GM12878 (cell line): ENCODE data around the gene B4GALT5. TPM values are rescaled to one million over a fixed set of nuclear protein-coding genes. Genes with fewer than 3 reads are reported as not detected.
"Not testable (repeated sequence)": the region's sequence is repeated elsewhere in the genome, so short reads cannot be mapped to it uniquely, and the experiment has no call there.

Experiments
- ATAC-seq: fragments of 200-7000 bp; cut with Tn5 transposase; 3 replicates; pipeline ENCODE4 v1.9.1; 2020; ENCODE audit warnings: mild to moderate bottlenecking, moderate library complexity
- BruUV-seq: library from RNA; stranded (reverse); fragments of 400-500 nt; replicated peaks from 2 replicates; lab custom pipeline; 2021; lab: Mats Ljungman, UMichigan
- CTCF ChIA-PET: fragments of 300-600 bp; sonication (Branson Sonifier 250); formaldehyde crosslinking; extraction: SDS; loops from one replicate; lab custom pipeline; 2021; ENCODE audit warnings: inconsistent platforms; lab: Yijun Ruan, JAX
- POLR2A ChIA-PET: fragments of 350-600 bp; formaldehyde crosslinking; extraction: SDS; loops from one replicate; lab custom pipeline; 2021; ENCODE audit warnings: inconsistent platforms; lab: Charles Lee
- RAD21 ChIA-PET: fragments of 300-600 bp; sonication (Branson Sonifier 250); formaldehyde crosslinking; loops from one replicate; lab custom pipeline; 2023; ENCODE audit warnings: antibody characterized with exemption; ENCODE audit not compliant: unreplicated experiment; lab: Charles Lee
- SMC1A ChIA-PET: fragments of 300-600 bp; sonication (Branson Sonifier 250); formaldehyde crosslinking; loops from one replicate; lab custom pipeline; 2023; ENCODE audit not compliant: unreplicated experiment, uncharacterized antibody; lab: Charles Lee
- DNase-seq: peaks from one replicate; pipeline ENCODE4 v3.0.0-alpha.2; 2011; ENCODE audit warnings: low read depth, low spot score
- FAIRE-seq: peaks from 3 replicates; lab custom pipeline; 2011; peaks lifted over from hg19 to GRCh38; lab: Jason Lieb, UNC
- H2AFZ ChIP-seq: 2 replicates; pipeline ENCODE4 v1.6.0; 2011; ENCODE audit warnings: low read depth, low read length, control low read depth; ENCODE audit not compliant: control insufficient read depth
- H3K27ac ChIP-seq: 2 replicates; pipeline ENCODE4 v1.5.1; 2011; ENCODE audit warnings: control low read depth; ENCODE audit not compliant: control insufficient read depth, insufficient read depth
- H3K27me3 ChIP-seq, 2 experiments: replicated peaks in 1 of 2; 2 replicates each; pipeline versions ENCODE4 v1.6.0 to v1.6.1; 2011; ENCODE audit warnings: low read length in 1 of 2; ENCODE audit not compliant: control insufficient read depth in 2 of 2, insufficient read depth in 2 of 2
- H3K36me3 ChIP-seq, 2 experiments: 2 replicates each; pipeline ENCODE4 v1.5.1; 2011; ENCODE audit warnings: low read length in 1 of 2; ENCODE audit not compliant: control insufficient read depth in 2 of 2, insufficient read depth in 2 of 2
- H3K4me1 ChIP-seq: 2 replicates; pipeline ENCODE4 v1.6.1; 2011; ENCODE audit warnings: mild to moderate bottlenecking, low read length, moderate library complexity, mixed read lengths; ENCODE audit not compliant: control insufficient read depth, insufficient read depth
- H3K4me2 ChIP-seq: 2 replicates; pipeline ENCODE4 v1.6.0; 2011; ENCODE audit warnings: control low read depth; ENCODE audit not compliant: control insufficient read depth, insufficient read depth
- H3K4me3 ChIP-seq: fragments of 200-600 bp; sonication (generic); 2 replicates; pipeline ENCODE4 v1.5.1; 2016
- H3K79me2 ChIP-seq: 2 replicates; pipeline ENCODE4 v1.6.0; 2011; ENCODE audit warnings: low read length; ENCODE audit not compliant: control insufficient read depth, insufficient read depth
- H3K9ac ChIP-seq: 2 replicates; pipeline ENCODE4 v1.8.0; 2011; ENCODE audit warnings: low read length, control low read depth, mixed read lengths; ENCODE audit not compliant: control insufficient read depth, insufficient read depth
- H3K9me3 ChIP-seq: replicated peaks from 3 replicates; pipeline ENCODE4 v1.5.1; 2011; ENCODE audit warnings: mild to moderate bottlenecking, low read length; ENCODE audit not compliant: control insufficient read depth, insufficient read depth
- H4K20me1 ChIP-seq: 2 replicates; pipeline ENCODE4 v1.6.0; 2011; ENCODE audit not compliant: control insufficient read depth, insufficient read depth
- RELA ChIP-seq: fragments of 450-650 bp; IDR thresholded peaks from 2 replicates; pipeline ENCODE4 v1.8.0; 2014; ENCODE audit warnings: borderline replicate concordance; ENCODE audit not compliant: partially characterized antibody
- TCF12 ChIP-seq: IDR thresholded peaks from 2 replicates; pipeline ENCODE4 v1.6.1; 2011; ENCODE audit warnings: low read depth, mild to moderate bottlenecking, low read length
- ZNF384 ChIP-seq: IDR thresholded peaks from 2 replicates; pipeline ENCODE4 v1.6.1; 2012; ENCODE audit warnings: low read depth, mild to moderate bottlenecking, low read length, improper control_type of control experiment, borderline replicate concordance
- WGBS: methylation state at CpG from one replicate; pipeline ENCODE4 v1.1.6; 2016; ENCODE audit warnings: low lambda C conversion rate; ENCODE audit not compliant: insufficient replicate concordance, insufficient coverage; ENCODE audit errors: missing lambda C conversion rate; 5-methylcytosine and 5-hydroxymethylcytosine counted together
- in situ Hi-C: fragments of 300-500 bp; cut with MboI; formaldehyde crosslinking; loops from 9 replicates; pipeline ENCODE4 v1.14.3; 2018; ENCODE audit warnings: mixed read lengths
- intact Hi-C: fragments of 100-400 bp; cut with micrococcal nuclease; formaldehyde crosslinking; loops from one replicate; pipeline ENCODE4 v1.14.2; 2022; ENCODE audit not compliant: unreplicated experiment
- polyA plus RNA-seq, 11 experiments: library from polyadenylated mRNA; depleted of rRNA in 4 of 11; unstranded in 6 of 11; stranded (reverse) in 5 of 11; fragments of >200 nt; fragmentation: Nextera tagmentation in 4 of 11; fragmentation: Illumina TruSeq in 1 of 11; extraction: Ambion mirVana in 4 of 11; extraction: Trizol in 1 of 11; gene quantifications; 1 replicate in 1 of 11; 2 replicates in 10 of 11; pipeline versions ENCODE4 v1.2.1 to v1.2.3, GENCODE V29; 2011 to 2016; ENCODE audit warnings: inconsistent platforms in 2 of 11, missing spikeins in 2 of 11, low read depth in 1 of 11
- total RNA-seq, 4 experiments: library from RNA; depleted of rRNA in 3 of 4; stranded (reverse); fragments of >200 nt in 3 of 4; fragmentation: Illumina TruSeq in 1 of 4; extraction: Trizol in 1 of 4; gene quantifications; 2 replicates each; pipeline versions ENCODE4 v1.2.1 to v1.2.3, GENCODE V29; 2013 to 2021

The B4GALT5 gene
- total and polyA plus RNA-seq, 10 of the 15 experiments (the other 5 are each of a cell fraction or from before 2014, with no cell fraction given) = 2.0 to 55.5 (median 20.2) TPM

GRCh38 chr20:49618289-49618688 is 95.4 kb downstream of the B4GALT5 start:
- SMC1A ChIA-PET = interaction anchor here (1.3 kb wide), 1 partner anchor 184 kb away, joined by 4 read pairs; no protein-coding TSS in a partner anchor
- Histone ChIP-seq H3K4me2 (no peak overlapping the region), H2AFZ (no peak overlapping the region), H3K9me3 (peaks cover 8% of the 10 kb centered on the region; the same call in 2 of the 3 replicates), H3K27ac (no peak overlapping the region), H3K36me3 (no peaks in the 10 kb centered on the region), H3K9ac (no peak overlapping the region), H3K27me3 (no peaks in the 10 kb centered on the region), H4K20me1 (no peaks in the 10 kb centered on the region), H3K4me3 (no peak overlapping the region), H3K4me1 (peaks cover 27% of the 10 kb centered on the region), H3K79me2 (0 out of 2 replicates have a peak, but pooled peaks cover 2% of the 10 kb centered on the region)
- RAD21 ChIA-PET = no interaction called here
- TF ChIP-seq TCF12 (no peak), ZNF384 (peak; percentile 31; the same call in 1 of the 2 replicates), RELA (no peak)
- no peak for FAIRE-seq
- no peak for ATAC-seq
- CTCF ChIA-PET = interaction anchor here (0.6 to 3.0 kb wide), 3 partner anchors 8 to 228 kb away, joined by 3 to 14 read pairs (median 4); no protein-coding TSS in a partner anchor
- DNase-seq = no peak
- intact Hi-C loops = no loop called here
- POLR2A ChIA-PET = interaction anchor here (1.3 kb wide), 1 partner anchor 49 kb away, joined by 3 read pairs; no protein-coding TSS in a partner anchor
- in situ Hi-C loops = no loop called here
- 100% methylated on average over 2 of the region's 2 CpGs for WGBS
- BruUV-seq = no TSS peak

DNA sequence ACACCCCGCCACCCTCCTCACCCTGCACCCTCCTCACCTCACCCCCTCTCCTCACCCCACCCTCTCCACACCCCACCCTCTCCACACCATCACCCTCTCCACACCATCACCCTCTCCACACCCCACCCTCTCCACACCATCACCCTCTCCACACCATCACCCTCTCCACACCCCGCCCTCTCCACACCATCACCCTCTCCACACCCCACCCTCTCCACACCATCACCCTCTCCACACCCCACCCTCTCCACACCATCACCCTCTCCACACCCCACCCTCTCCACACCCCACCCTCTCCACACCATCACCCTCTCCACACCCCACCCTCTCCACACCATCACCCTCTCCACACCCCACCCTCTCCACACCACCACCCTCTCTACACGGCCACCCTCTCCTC is 96.3 kb downstream of the B4GALT5 start:
- RAD21 ChIA-PET, in situ Hi-C loops, H3K79me2 ChIP-seq, BruUV-seq, H3K4me2 ChIP-seq, intact Hi-C loops, H3K4me3 ChIP-seq, DNase-seq, FAIRE-seq, H2AFZ ChIP-seq, H3K9me3 ChIP-seq, H3K9ac ChIP-seq, H4K20me1 ChIP-seq, ATAC-seq, H3K27me3 ChIP-seq, H3K36me3 ChIP-seq, H3K27ac ChIP-seq: not testable (repeated sequence)
- CTCF ChIA-PET = interaction anchor here (3.0 kb wide), 1 partner anchor 228 kb away, joined by 14 read pairs; no protein-coding TSS in a partner anchor
- peaks cover 27% of the 10 kb centered on the region for H3K4me1 ChIP-seq
- no CpG with 5 or more reads among the region's 3 CpGs for WGBS
- POLR2A ChIA-PET = interaction anchor here (0.5 kb wide), 1 partner anchor 90 kb away, joined by 3 read pairs; no protein-coding TSS in a partner anchor
- SMC1A ChIA-PET = interaction anchor here (4.2 kb wide), 1 partner anchor 228 kb away, joined by 22 read pairs; no protein-coding TSS in a partner anchor
